OCI-M2 (cell line): ENCODE data around the gene FURIN.
"Not testable (repeated sequence)": the region's sequence is repeated elsewhere in the genome, so short reads cannot be mapped to it uniquely, and the experiment has no call there.

Experiments
- DNase-seq: peaks from one replicate; lab custom pipeline; 2025; ENCODE audit not compliant: unreplicated experiment; lab: John Stamatoyannopoulos, UW

Gene FURIN

DNA sequence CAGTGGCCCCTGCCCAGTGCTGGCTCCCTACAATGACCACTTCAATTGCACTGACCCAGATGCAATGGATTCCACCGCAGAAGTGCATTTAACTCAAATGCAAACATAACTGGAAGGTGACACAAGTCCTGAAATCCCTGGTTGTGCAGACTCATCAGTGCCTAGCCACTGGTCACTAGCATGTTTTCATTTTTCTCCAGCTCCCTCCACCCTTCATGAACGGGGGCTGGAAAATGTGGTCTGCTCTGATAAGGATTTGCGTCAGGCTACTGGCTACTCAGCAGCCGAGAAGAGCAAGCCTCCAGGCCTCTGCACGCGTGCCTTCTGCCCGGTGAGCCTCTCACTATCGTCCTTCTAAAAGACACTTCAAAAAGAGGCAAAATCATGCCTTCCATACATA is 27.4 kb upstream of the FURIN start:
- peak; percentile 75 for DNase-seq

DNA sequence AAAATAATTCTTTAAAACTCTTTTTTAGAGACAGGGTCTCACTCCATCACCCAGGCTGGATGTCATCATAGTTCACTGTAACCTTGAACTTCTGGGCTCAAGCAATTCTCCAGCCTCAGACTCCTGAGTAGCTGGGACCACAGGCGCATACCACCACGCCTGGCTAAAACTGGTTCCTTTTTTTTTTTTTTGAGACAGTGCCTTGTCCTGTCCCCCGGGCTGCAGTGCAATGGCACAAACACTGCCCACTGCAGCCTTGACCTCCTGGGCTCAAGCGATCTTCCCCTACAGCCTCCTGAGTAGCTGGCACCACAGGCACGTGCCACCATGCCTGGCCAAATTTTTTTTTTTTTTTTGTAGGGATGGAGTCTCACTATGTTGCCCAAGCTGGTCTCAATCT is 23.7 kb upstream of the FURIN start:
- no peak for DNase-seq

DNA sequence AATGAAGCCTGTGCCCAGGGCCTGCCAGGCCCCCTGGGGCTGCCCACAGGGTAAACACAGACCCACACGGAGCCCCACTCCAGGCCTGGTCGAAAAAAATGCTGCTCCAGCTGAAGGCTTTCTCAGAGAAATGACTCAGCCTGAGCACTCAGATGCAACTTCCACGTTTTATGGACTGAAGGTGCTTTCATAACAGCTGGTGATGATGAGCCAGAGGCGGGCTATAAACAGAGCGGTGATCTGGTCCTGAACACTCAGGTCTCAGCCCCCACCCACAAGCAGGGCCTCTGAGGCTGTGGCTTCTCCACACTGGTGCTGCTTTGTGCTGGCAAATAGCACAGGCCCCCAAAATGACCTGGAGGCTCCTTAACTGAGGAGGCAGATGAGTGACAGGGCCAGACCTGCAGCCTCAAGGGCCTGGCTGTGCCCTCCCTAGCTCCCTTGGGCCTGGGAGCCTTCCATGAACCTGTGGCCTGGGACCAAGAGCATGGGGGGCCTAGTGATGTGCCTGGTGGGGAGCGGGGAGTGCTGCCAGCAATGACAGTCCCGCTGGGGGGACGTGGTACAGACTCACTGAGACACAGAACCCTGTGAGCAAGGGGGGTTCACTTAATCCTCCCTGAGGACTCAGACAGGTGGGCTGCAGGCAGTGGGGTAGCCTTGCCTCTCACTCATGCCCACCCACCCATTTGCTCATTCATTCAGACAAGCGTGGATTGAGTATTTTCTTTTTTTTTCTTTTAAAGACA is 23.0 kb upstream of the FURIN start:
- DNase-seq, result no peak

DNA sequence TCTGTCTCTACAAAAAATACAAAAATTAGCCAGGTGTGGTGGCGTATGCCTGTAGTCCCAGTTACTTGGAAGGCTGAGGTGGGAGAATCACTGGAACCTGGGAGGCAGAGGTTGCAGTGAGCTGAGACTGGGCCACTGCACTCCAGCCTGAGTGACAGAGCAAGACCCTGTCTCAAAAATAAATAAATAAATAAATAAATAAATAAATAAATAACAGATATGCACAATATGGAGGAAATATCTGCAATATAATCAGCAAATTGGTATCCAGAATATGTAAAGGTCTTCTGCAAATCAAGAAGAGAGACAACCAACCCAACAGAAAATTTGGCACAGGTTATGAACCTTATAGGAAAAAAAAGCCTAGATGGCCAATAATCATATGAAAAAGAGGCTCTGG is 19.0 kb upstream of the FURIN start:
- DNase-seq, result not testable (repeated sequence)

DNA sequence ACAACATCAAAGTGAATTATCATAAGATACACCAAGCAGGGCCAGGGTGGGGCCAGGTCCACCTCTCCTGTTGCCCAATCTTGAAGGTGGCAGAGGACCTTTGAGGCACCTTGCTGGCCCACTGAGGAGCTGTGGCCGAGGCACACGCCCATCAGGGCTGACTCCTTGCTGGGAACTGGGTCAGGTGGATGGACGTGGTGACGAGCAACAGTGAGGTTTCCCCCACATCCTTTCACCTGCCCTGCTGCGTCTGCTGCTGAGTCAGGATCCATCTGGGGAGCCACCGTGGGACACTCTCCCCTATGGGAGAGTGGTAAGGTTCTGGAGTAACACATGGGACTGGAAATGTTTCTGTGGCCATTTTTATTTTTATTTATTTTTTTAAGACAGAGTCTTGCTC is 17.3 kb upstream of the FURIN start:
- no peak for DNase-seq

DNA sequence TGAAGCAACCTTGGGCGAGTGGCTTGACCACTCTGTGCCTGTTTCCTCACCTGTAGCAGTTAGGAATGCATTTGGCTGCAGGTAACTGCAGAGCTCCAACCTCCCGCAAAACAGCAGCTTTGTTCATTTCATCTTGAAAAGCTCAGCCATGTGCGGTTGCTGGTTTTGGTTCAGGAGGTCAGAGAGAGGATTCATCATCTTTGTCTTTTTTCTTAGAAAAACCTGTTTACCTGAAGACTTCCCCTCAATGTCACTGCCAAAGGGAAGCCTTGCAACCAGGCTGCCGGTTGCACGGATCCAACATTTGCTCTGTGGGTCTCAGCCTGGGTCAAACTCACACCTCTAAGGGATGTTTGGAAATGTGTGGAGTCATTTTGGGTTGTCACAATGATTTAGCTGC is 16.4 kb upstream of the FURIN start:
- no peak for DNase-seq

DNA sequence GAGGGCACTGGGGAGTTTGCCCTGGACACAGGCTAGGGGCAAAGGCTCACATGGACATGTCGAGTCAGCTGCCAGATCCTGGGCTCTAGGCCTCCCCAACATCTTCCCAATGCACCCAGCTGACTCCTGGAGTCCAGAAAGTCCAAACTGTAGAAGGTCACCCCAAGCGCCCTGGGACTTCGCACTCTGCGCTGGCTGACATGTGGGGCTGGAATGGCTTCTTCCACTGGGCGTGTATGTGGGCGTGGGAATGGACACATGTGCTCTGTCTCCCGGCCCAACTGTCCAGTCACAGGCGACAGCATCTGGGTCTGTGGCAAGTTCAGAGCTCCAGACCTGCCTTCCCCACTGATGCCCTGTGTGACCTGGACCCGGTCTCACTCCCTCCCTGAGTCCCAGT is 13.2 kb upstream of the FURIN start:
- DNase-seq, result no peak

DNA sequence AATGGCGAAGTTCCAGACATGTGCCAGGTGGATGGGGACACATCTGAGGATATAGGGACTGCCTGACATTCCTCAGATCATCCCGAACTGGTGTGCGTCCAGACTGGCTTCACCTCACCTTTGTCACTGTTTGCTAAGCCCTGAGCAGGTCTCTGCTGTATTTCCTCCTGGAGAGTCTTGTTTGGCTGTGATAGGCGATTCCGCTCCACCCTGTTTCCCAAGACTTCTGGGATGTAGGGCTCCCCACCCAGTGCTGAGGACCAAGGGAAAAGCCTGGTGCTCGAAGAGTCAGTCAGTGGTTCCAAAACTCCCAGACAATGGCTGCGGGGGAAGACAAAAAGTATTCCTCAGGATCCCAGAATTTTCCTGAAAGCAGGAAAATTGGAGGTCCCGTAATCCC is 11.1 kb upstream of the FURIN start:
- DNase-seq, result no peak

DNA sequence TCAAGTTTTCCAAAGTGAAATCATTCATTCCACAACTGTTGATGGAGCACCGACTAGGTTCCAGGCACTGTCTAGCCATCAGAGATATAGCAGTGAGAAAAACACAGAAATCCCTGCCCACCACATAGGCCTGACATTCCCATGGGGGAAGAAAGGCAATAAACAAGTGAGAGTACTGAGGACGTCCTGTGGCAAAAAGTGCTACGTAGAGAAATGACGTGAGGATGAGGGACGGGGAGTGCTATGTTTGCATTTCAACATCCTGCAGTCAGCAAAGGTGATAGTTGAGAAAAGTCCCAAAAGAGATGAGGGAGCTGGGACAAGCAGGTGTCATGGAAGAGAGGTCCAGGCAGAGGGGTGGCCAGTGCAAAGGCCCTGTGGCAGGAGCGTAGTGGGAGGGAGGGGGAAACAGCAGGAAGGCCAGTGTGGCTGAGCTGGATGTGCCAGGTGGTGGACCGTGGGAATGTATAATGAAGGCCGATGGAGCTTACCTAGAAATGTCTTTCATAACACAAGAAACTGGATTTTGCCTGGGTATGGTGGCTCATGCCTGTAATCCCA is 10.4 kb upstream of the FURIN start:
- no peak for DNase-seq

DNA sequence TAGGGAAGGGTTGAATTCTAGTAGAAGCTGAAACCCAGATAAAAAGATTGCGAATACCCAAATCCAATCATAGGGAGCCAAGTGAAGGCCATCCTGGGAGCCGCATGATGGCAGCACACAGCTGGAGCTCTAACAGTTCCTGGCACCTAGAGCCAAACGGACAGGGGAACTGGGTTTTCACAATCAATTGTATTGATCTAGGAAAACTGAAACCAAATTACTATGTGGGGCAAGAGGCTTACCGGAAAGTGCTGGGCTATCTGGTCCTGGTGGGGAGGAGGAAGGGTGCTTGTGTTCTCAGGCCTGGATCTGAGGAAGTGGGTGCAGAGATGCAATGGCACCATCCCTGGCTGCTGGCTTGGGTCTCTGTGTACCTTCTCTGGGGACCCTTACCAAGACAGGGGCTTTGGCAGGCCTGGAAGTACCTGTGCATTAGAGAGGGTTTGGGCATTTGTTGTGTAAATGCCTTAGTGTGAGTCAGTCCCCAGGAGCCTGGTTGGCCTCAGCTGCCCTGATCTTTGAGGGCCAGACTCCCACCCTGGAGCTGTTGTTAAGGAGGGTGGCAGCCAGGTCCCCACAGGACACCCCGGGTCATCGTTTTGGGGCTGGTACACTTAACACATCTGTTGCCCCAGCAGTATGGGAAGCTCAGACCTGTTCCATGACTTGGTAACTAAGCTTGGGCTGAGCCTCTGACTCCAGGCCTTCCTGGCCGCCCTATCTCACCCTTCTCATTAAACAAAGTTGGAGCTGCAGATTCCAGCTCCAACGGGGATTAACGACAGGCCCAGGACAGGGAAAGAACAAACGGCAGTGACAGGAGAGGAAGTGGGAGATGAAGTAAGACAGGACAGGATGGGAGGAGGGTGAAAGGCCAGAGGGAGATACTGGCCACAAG is 8.9 kb upstream of the FURIN start:
- no peak for DNase-seq

DNA sequence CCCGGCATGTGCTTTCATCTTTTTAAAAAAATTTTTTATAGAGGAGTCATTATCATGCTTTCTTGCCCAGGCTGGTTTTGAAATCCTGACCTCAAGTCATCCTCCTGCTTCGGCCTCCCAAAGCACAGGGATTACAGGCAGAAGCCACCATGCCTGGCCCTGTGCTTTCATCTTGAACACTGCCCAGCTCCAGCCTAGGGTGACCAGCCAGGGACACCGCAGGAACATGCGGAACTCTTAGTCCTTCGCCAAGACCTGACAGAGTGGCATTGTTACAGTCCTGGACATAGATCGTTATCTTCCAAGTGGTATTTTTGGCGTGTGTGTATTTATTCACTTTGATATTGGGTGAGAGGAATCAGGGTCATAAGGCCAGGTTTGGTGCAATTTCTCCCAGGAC is 7.9 kb upstream of the FURIN start:
- no peak for DNase-seq

DNA sequence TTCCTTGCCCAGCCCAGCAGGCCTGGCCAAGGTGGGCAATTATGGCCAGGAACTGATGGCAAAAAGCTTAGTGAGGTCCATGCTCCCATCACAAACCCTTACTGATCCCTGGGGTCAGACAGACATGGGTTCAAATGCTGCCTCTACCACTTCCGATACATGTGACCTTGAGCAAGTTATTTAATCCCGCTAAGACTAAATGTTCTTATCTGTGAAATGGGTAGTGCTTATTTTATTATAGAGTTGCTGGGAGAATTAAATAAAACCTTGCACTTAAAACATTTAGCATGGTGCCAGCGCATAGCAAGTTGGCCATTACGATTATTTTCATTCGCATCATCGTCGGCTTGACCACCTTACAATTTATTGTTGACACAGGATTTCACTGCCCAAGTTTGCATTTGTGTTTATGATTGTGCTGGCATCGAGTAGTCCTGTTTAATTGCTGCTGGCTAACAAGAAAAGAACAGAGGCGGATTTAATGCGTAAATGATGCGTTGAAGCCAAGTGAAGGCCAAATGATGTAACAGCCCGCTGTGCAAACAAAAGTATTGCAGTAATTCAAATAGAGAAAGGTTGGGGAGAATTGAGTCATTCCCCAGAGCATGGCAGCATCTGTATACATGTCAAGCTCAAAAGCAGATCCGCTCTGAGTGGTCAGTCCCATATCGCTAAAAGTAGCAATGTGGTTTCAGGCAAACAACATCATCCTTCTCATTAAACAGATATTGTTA is 7.3 kb upstream of the FURIN start:
- no peak for DNase-seq

DNA sequence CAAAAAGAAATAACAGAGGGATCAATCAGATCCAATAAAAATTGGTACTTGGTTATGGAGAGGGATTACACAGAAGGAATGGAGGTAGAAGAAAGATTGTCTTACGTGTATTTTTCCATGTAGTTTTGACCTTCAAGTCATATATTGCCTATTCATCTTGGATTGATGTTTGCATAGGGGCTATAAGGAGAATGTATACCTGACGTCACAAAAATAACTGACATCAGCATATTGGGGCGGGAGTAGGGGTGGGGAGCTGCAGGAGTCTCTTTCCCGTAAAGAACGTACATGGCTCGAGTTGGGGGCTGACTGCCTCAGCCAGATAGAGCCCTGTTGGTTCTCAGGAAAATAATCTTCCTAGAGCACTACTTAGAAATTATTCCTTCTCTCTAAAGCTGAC is 5.9 kb upstream of the FURIN start:
- DNase-seq, result no peak

DNA sequence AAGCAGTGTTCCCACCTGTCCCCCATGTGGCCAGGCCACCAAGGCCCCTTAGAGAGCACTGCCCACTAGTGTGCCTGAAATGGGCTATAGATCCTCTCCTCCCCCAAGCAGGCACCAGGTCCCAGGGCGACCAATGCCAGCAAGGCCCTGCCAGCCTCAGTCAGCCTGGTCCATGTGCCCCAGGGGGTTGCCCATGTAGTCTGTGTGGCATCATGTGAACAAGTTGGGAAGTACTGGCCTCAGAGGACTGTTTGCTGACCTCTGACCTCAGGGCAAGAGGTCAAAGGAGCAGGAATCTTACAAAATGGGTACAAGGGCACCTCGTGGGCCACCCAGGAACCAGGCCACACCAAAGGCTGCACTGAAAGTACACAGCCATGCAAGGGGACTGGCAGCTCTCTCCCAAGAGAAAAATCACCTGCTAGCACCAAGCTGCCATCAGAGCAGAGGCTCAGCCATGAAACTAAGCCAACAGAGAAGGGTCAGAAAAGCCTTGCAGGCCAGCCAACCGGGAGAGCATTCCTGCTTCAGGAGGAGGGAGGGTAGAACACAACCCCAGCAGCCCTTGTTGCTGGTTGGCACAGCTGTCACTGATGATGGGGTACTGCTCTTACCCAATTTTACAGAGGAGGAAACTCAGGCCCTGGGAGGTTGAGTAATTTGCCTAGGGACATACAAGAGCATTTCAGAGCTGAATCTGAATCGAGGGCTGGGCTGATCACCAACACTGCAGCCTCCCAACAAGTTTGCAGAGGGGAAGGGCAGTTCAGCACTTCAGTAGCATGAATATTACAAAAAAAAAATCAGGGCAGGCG is 5.2 kb upstream of the FURIN start:
- no peak for DNase-seq

DNA sequence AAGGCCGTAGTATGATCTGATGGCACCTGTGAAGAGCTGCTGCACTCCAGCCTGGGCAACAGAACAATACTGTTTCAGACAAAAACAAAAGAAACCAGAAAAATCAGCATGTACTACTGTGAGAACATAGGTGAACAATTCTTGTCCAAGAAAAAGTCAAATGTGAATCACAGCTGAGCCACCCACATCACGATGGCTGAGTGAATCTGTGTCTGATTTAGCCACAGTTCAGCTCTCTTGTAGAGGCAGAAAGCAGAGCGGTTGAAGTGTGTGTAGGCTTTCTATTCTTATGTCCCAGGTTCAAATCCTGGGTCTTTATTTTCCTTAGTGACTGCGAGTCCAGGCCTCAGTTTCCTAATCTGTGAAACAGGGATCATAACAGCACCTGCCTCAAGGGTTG is 4.4 kb upstream of the FURIN start:
- DNase-seq, result no peak

DNA sequence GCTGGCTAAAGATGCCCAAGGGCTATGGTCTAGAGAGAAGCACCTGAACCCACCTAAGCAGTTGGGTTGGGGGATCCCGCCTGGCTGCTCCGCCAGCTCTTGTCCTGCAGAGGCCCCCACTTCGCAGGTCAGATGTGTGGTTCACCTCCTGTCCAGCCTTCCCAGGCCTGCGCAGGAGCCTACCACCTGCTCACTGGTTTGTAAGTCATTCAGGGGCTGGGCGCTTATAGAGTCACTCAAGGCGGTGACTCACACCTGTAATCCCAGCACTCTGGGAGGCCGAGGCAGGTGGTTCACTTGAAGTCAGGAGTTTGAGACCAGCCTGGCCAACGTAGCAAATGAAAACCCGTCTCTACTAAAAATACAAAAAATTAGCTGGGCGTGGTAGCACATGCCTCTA is 3.9 kb upstream of the FURIN start:
- no peak for DNase-seq

DNA sequence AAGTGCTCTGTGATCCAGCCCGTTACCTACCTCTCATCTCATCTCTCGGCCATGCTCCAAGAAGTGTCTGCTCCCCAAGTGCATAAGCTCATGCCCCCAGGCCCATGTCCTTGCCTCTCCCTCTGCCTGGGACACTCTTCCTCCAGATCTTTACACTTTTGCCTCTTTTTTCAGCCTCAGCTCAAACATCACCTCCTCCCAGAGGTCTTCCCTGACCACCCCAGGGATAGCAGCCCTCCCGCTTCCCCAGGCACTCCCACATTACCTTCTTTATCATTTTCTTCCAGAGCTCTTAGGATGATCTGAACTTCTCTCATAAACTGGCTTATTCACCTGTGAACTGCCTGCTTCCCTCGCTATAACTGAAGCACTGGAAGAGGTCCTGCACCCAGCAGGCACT is 2.7 kb upstream of the FURIN start:
- no peak for DNase-seq

DNA sequence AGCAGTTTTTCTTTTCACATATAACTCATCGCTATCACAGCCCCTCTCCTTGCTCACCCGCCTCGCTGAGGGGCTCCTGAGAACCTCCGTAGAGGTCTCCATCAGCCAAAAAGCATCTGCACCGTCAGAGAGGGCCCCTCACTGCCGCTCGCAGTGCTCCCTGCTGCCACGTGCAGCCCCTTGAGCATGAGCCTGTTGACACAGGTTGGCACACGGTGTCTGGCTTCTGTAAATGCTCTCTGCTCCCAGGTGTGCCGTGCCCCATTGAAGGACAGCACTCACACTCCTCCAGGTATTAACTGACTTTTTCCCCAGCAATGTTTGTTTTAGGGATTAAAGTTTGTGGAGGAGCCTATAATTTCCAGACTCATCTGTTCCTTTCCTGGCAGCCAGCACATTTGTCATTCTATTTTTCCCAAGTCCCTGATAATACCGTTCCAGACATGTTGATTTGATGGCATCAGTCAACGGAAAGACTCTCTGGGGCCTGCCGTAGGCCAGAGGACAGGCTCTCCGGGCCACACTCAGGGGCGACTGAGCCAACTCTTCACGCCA is 2.1 kb upstream of the FURIN start:
- no peak for DNase-seq

DNA sequence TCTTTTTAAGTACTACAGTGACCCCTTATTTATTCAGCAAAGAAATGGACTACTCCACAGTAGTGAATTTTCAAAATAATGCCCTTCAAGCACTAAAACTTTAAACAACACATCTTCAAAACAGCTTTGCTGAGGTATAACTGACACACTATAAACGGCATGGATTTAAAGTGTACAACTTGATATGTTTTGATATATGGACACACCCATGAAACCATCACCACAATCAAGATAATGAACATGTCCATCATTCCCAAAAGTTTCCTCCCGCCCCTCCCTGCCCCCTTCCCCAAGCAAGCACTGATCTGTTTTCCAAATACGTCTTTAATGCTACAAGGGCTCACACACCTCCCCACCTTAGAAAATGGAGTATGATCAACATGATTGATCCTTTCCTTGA is 1.6 kb upstream of the FURIN start:
- no peak for DNase-seq

DNA sequence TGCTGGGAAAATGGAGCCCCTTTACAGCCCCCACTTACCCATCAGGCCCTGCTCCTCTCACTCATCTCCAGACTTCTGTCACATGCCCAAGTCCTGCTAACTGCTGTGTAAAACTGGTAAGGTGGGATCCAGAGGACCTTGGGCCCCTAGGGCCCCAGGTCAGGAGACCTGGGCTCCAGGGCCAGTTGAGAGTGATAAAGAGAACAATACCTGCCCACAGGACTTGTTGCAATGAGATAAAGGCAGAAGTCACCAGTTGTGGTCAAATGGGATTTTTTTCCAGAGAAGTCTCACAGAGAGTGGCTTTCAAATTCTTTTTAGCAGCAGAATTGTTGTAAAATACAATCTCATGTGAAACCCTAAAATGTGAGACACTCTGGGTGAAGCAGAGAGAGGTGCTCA is 753 bp downstream of the FURIN start:
- no peak for DNase-seq
